Neural crest cell (in vitro differentiated cells): Measurements from ENCODE around the gene KCNT2. TPM values are rescaled to one million over a fixed set of nuclear protein-coding genes. Genes with fewer than 3 reads are reported as not detected.

Experiments used
- DNase-seq: peaks from one replicate; pipeline ENCODE4 v3.0.0; 2021; ENCODE audit warnings: low read depth, mixed read lengths, low spot score
- H3K27ac Mint-ChIP-seq: one replicate; pipeline ENCODE4 v1.8.0; 2021; ENCODE audit warnings: mild to moderate bottlenecking, mixed read lengths; ENCODE audit not compliant: unreplicated experiment
- H3K27me3 Mint-ChIP-seq: 2 replicates; pipeline ENCODE4 v1.8.0; 2021; ENCODE audit warnings: low read depth, mild to moderate bottlenecking, mixed read lengths
- H3K36me3 Mint-ChIP-seq: 2 replicates; pipeline ENCODE4 v1.8.0; 2021; ENCODE audit warnings: low read depth, mild to moderate bottlenecking, mixed read lengths
- H3K4me1 Mint-ChIP-seq: 2 replicates; pipeline ENCODE4 v1.8.0; 2021; ENCODE audit warnings: mixed read lengths
- H3K4me3 Mint-ChIP-seq: one replicate; pipeline ENCODE4 v1.8.0; 2021; ENCODE audit warnings: mild to moderate bottlenecking, mixed read lengths
- H3K9me3 Mint-ChIP-seq: 2 replicates; pipeline ENCODE4 v1.8.0; 2021; ENCODE audit warnings: mixed read lengths
- CTCF ChIP-seq: fragments of 200-600 bp; sonication (generic); conservative IDR thresholded peaks from 2 replicates; pipeline ENCODE4 v1.5.0; 2021; ENCODE audit warnings: antibody characterized with exemption, mild to moderate bottlenecking
- total RNA-seq: library from RNA; stranded (reverse); gene quantifications from 2 replicates; pipeline ENCODE4 v1.2.1, GENCODE V29; 2021

Gene KCNT2
- total RNA-seq, 1 donor from 2014 or later, result 12.6 TPM

DNA sequence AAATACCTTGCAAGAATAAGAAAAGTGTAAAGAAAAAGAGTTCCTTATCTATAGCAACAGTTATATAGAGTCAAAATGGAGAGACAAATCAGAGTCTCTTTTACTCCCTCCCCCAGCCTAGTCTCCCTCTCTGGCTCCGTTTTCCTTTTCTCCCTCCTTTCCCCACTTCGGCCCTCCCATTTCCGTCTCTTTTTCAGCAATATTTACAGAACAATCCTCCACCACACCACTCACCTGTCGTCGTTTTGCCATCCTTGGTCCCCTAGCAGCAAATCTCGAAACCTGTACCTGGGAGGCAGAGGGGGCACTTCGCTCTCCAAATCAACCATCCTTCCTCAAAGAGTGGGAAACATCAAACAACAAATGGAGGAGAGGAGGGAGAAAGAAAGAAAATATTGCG, 259 bp downstream of the KCNT2 start:
- H3K36me3 Mint-ChIP-seq, result peaks cover 2% of the 10 kb centered on the region
- DNase-seq, result no peak
- no peaks in the 10 kb centered on the region for H3K27me3 Mint-ChIP-seq
- peaks cover 26% of the 10 kb centered on the region for H3K4me1 Mint-ChIP-seq
- H3K27ac Mint-ChIP-seq, result peak overlapping the region; percentile 98
- no peak for TF ChIP-seq CTCF
- H3K4me3 Mint-ChIP-seq, result peak overlapping the region; percentile 97
- H3K9me3 Mint-ChIP-seq, result peaks cover 2% of the 10 kb centered on the region

DNA sequence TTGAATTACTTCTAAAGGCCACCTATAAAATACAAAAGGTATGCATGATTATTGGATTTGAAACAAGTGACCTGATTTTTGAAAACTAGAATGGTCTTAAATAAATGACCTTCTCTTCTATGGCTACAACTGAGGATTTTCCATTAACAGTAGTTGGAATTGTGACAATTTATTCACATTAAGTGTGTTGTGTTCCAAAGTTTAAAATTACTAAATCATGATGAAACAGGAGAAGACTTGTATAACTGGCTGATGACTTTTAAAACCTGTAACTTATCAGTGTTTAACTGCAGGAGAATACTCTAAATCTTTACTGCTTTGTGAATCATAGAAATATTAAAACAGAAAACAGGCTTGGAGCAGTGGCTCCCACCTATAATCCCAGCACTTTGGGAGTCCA, 4.6 kb downstream of the KCNT2 start:
- Mint-ChIP-seq H3K27me3 (no peaks in the 10 kb centered on the region), H3K27ac (no peak overlapping the region), H3K4me3 (no peak overlapping the region), H3K36me3 (peaks cover 8% of the 10 kb centered on the region), H3K4me1 (peaks cover 30% of the 10 kb centered on the region), H3K9me3 (peaks cover 2% of the 10 kb centered on the region)
- DNase-seq, result no peak
- TF ChIP-seq CTCF, result no peak

GRCh38 chr1:196598942-196599748, 9.1 kb downstream of the KCNT2 start:
- Mint-ChIP-seq H3K4me1 (peaks cover 9% of the 10 kb centered on the region), H3K27ac (peak overlapping the region; percentile 60), H3K27me3 (no peaks in the 10 kb centered on the region), H3K36me3 (peaks cover 9% of the 10 kb centered on the region), H3K4me3 (no peak overlapping the region), H3K9me3 (peaks cover under 1% of the 10 kb centered on the region)
- no peak for TF ChIP-seq CTCF
- no peak for DNase-seq

DNA sequence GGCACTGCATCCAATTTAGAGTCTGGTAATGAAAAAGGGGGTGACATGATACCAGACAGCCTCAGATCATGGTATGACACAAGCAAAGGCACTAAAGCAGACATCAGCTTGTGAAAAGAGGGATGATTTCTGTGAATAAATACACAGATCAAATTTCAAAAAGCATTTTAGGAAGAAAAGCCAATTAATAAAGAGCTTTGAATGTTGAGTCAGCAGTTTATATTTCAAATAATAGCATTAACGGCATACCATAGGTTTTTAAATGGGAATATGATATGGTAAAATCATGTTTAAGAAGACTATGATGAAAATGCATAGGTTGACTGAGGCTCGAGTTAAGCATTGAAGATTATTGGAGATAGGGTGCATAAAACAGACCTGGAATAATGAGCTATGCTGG, 13.5 kb downstream of the KCNT2 start:
- Mint-ChIP-seq H3K9me3 (no peaks in the 10 kb centered on the region), H3K27ac (no peak overlapping the region), H3K4me3 (no peak overlapping the region), H3K36me3 (peaks cover 3% of the 10 kb centered on the region), H3K27me3 (no peaks in the 10 kb centered on the region), H3K4me1 (peaks cover 6% of the 10 kb centered on the region)
- TF ChIP-seq CTCF, result no peak
- no peak for DNase-seq

GRCh38 chr1:196593955-196594354, 14.3 kb downstream of the KCNT2 start:
- Mint-ChIP-seq H3K36me3 (peaks cover 3% of the 10 kb centered on the region), H3K9me3 (no peaks in the 10 kb centered on the region), H3K4me1 (no peaks in the 10 kb centered on the region), H3K4me3 (no peak overlapping the region), H3K27ac (no peak overlapping the region), H3K27me3 (no peaks in the 10 kb centered on the region)
- TF ChIP-seq CTCF, result no peak
- no peak for DNase-seq
